GM12878 (cell line): ENCODE data around the gene IPPK. TPM values are rescaled to one million over a fixed set of nuclear protein-coding genes. Genes with fewer than 3 reads are reported as not detected.
A peak's percentile ranks its signal among the peaks of the same experiment; 100 is the strongest.

Experiments used
- ATAC-seq: fragments of 200-7000 bp; cut with Tn5 transposase; 3 replicates; pipeline ENCODE4 v1.9.1; 2020; ENCODE audit warnings: mild to moderate bottlenecking, moderate library complexity
- BruUV-seq: library from RNA; stranded (reverse); fragments of 400-500 nt; replicated peaks from 2 replicates; lab custom pipeline; 2021; lab: Mats Ljungman, UMichigan
- CTCF ChIA-PET: fragments of 300-600 bp; sonication (Branson Sonifier 250); formaldehyde crosslinking; extraction: SDS; loops from one replicate; lab custom pipeline; 2021; ENCODE audit warnings: inconsistent platforms; lab: Yijun Ruan, JAX
- POLR2A ChIA-PET: fragments of 350-600 bp; formaldehyde crosslinking; extraction: SDS; loops from one replicate; lab custom pipeline; 2021; ENCODE audit warnings: inconsistent platforms; lab: Charles Lee
- RAD21 ChIA-PET: fragments of 300-600 bp; sonication (Branson Sonifier 250); formaldehyde crosslinking; loops from one replicate; lab custom pipeline; 2023; ENCODE audit warnings: antibody characterized with exemption; ENCODE audit not compliant: unreplicated experiment; lab: Charles Lee
- SMC1A ChIA-PET: fragments of 300-600 bp; sonication (Branson Sonifier 250); formaldehyde crosslinking; loops from one replicate; lab custom pipeline; 2023; ENCODE audit not compliant: unreplicated experiment, uncharacterized antibody; lab: Charles Lee
- DNase-seq: peaks from one replicate; pipeline ENCODE4 v3.0.0-alpha.2; 2011; ENCODE audit warnings: low read depth, low spot score
- FAIRE-seq: peaks from 3 replicates; lab custom pipeline; 2011; peaks lifted over from hg19 to GRCh38; lab: Jason Lieb, UNC
- H2AFZ ChIP-seq: 2 replicates; pipeline ENCODE4 v1.6.0; 2011; ENCODE audit warnings: low read depth, low read length, control low read depth; ENCODE audit not compliant: control insufficient read depth
- H3K27ac ChIP-seq: 2 replicates; pipeline ENCODE4 v1.5.1; 2011; ENCODE audit warnings: control low read depth; ENCODE audit not compliant: control insufficient read depth, insufficient read depth
- H3K27me3 ChIP-seq, 2 experiments: replicated peaks in 1 of 2; 2 replicates each; pipeline versions ENCODE4 v1.6.0 to v1.6.1; 2011; ENCODE audit warnings: low read length in 1 of 2; ENCODE audit not compliant: control insufficient read depth in 2 of 2, insufficient read depth in 2 of 2
- H3K36me3 ChIP-seq, 2 experiments: 2 replicates each; pipeline ENCODE4 v1.5.1; 2011; ENCODE audit warnings: low read length in 1 of 2; ENCODE audit not compliant: control insufficient read depth in 2 of 2, insufficient read depth in 2 of 2
- H3K4me1 ChIP-seq: 2 replicates; pipeline ENCODE4 v1.6.1; 2011; ENCODE audit warnings: mild to moderate bottlenecking, low read length, moderate library complexity, mixed read lengths; ENCODE audit not compliant: control insufficient read depth, insufficient read depth
- H3K4me2 ChIP-seq: 2 replicates; pipeline ENCODE4 v1.6.0; 2011; ENCODE audit warnings: control low read depth; ENCODE audit not compliant: control insufficient read depth, insufficient read depth
- H3K4me3 ChIP-seq: fragments of 200-600 bp; sonication (generic); 2 replicates; pipeline ENCODE4 v1.5.1; 2016
- H3K79me2 ChIP-seq: 2 replicates; pipeline ENCODE4 v1.6.0; 2011; ENCODE audit warnings: low read length; ENCODE audit not compliant: control insufficient read depth, insufficient read depth
- H3K9ac ChIP-seq: 2 replicates; pipeline ENCODE4 v1.8.0; 2011; ENCODE audit warnings: low read length, control low read depth, mixed read lengths; ENCODE audit not compliant: control insufficient read depth, insufficient read depth
- H3K9me3 ChIP-seq: replicated peaks from 3 replicates; pipeline ENCODE4 v1.5.1; 2011; ENCODE audit warnings: mild to moderate bottlenecking, low read length; ENCODE audit not compliant: control insufficient read depth, insufficient read depth
- H4K20me1 ChIP-seq: 2 replicates; pipeline ENCODE4 v1.6.0; 2011; ENCODE audit not compliant: control insufficient read depth, insufficient read depth
- FOXK2 ChIP-seq: fragments of 450-650 bp; IDR thresholded peaks from 2 replicates; pipeline ENCODE4 v1.6.1; 2017; ENCODE audit warnings: mild to moderate bottlenecking, moderate library complexity
- RCOR1 ChIP-seq: conservative IDR thresholded peaks from 2 replicates; pipeline ENCODE4 v1.6.1; 2012; ENCODE audit warnings: low read depth, low read length, improper control_type of control experiment
- ZNF274 ChIP-seq: IDR thresholded peaks from one replicate; pipeline ENCODE4 v1.8.0; 2011; ENCODE audit not compliant: insufficient read length, insufficient read depth
- WGBS: methylation state at CpG from one replicate; pipeline ENCODE4 v1.1.6; 2016; ENCODE audit warnings: low lambda C conversion rate; ENCODE audit not compliant: insufficient replicate concordance, insufficient coverage; ENCODE audit errors: missing lambda C conversion rate; 5-methylcytosine and 5-hydroxymethylcytosine counted together
- in situ Hi-C: fragments of 300-500 bp; cut with MboI; formaldehyde crosslinking; loops from 9 replicates; pipeline ENCODE4 v1.14.3; 2018; ENCODE audit warnings: mixed read lengths
- intact Hi-C: fragments of 100-400 bp; cut with micrococcal nuclease; formaldehyde crosslinking; loops from one replicate; pipeline ENCODE4 v1.14.2; 2022; ENCODE audit not compliant: unreplicated experiment
- polyA plus RNA-seq, 11 experiments: library from polyadenylated mRNA; depleted of rRNA in 4 of 11; unstranded in 6 of 11; stranded (reverse) in 5 of 11; fragments of >200 nt; fragmentation: Nextera tagmentation in 4 of 11; fragmentation: Illumina TruSeq in 1 of 11; extraction: Ambion mirVana in 4 of 11; extraction: Trizol in 1 of 11; gene quantifications; 1 replicate in 1 of 11; 2 replicates in 10 of 11; pipeline versions ENCODE4 v1.2.1 to v1.2.3, GENCODE V29; 2011 to 2016; ENCODE audit warnings: inconsistent platforms in 2 of 11, missing spikeins in 2 of 11, low read depth in 1 of 11
- total RNA-seq, 4 experiments: library from RNA; depleted of rRNA in 3 of 4; stranded (reverse); fragments of >200 nt in 3 of 4; fragmentation: Illumina TruSeq in 1 of 4; extraction: Trizol in 1 of 4; gene quantifications; 2 replicates each; pipeline versions ENCODE4 v1.2.1 to v1.2.3, GENCODE V29; 2013 to 2021
- TF ChIP-seq, protein P1 (sequence below): IDR thresholded peaks from 2 replicates; pipeline ENCODE4 v1.6.1; 2011; ENCODE audit warnings: mild to moderate bottlenecking, low read depth, low read length, moderate library complexity; ENCODE audit not compliant: insufficient replicate concordance
- TF ChIP-seq, protein P2 (sequence below): IDR thresholded peaks from 2 replicates; pipeline ENCODE4 v1.6.1; 2011; ENCODE audit warnings: borderline replicate concordance, low read depth, mild to moderate bottlenecking, moderate library complexity, low read length; ENCODE audit not compliant: insufficient read depth, poor library complexity, severe bottlenecking
- TF ChIP-seq, protein P3 (sequence below): IDR thresholded peaks from 2 replicates; pipeline ENCODE4 v1.6.1; 2011; ENCODE audit warnings: borderline replicate concordance, low read depth, mild to moderate bottlenecking, moderate library complexity, mixed read lengths, low read length; ENCODE audit not compliant: insufficient read depth; ENCODE audit errors: extremely low read length

IPPK gene
- total and polyA plus RNA-seq, 10 of the 15 experiments (the other 5 are each of a cell fraction or from before 2014, with no cell fraction given), result 2.1 to 22.1 (median 11.4) TPM

DNA sequence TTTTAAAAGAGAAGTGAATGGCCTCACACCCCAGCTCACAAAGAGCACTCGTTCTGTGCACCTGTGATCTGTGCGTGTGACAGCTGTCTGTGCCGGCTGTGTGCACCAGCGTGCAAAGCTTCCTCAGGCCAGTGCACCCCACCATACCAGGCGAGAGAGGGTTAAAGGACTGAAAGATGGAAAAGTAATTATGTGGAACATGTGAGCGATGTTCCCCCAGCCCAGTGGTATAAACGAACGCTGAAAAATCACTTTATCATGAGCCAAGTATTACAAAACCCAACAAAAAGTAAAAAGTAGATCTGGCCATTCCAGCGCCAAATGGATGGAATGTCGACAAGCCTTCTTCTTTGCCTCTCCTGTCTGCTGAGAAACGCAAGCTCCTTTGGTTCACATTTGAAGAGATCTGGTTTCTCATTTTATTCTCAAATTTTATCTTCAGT is 53.7 kb downstream of the IPPK start:
- ATAC-seq (no peak), FAIRE-seq (no peak), DNase-seq (no peak)
- in situ Hi-C loops, result no loop called here
- BruUV-seq, result no TSS peak
- 97% methylated on average over 11 of the region's 11 CpGs for WGBS
- SMC1A ChIA-PET, result no interaction called here
- Histone ChIP-seq H3K4me2 (no peak overlapping the region), H4K20me1 (no peaks in the 10 kb centered on the region), H3K9me3 (no peaks in the 10 kb centered on the region), H3K4me1 (no peaks in the 10 kb centered on the region), H3K27me3 (no peaks in the 10 kb centered on the region), H3K4me3 (no peak overlapping the region), H3K36me3 (peaks cover 18 to 26% of the 10 kb centered on the region in 2 experiments), H3K9ac (no peak overlapping the region), H2AFZ (no peak overlapping the region), H3K27ac (no peak overlapping the region), H3K79me2 (no peaks in the 10 kb centered on the region)
- CTCF ChIA-PET, result interaction anchor here (0.8 kb wide), 1 partner anchor 9 kb away, joined by 3 read pairs; no protein-coding TSS in a partner anchor
- intact Hi-C loops, result no loop called here
- TF ChIP-seq FOXK2, result no peak
- TF ChIP-seq, protein P1, sequence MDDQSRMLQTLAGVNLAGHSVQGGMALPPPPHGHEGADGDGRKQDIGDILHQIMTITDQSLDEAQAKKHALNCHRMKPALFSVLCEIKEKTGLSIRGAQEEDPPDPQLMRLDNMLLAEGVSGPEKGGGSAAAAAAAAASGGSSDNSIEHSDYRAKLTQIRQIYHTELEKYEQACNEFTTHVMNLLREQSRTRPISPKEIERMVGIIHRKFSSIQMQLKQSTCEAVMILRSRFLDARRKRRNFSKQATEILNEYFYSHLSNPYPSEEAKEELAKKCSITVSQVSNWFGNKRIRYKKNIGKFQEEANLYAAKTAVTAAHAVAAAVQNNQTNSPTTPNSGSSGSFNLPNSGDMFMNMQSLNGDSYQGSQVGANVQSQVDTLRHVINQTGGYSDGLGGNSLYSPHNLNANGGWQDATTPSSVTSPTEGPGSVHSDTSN, result peak; percentile 21
- TF ChIP-seq, protein P2, sequence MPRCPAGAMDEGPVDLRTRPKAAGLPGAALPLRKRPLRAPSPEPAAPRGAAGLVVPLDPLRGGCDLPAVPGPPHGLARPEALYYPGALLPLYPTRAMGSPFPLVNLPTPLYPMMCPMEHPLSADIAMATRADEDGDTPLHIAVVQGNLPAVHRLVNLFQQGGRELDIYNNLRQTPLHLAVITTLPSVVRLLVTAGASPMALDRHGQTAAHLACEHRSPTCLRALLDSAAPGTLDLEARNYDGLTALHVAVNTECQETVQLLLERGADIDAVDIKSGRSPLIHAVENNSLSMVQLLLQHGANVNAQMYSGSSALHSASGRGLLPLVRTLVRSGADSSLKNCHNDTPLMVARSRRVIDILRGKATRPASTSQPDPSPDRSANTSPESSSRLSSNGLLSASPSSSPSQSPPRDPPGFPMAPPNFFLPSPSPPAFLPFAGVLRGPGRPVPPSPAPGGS, result peak; percentile 18
- POLR2A ChIA-PET, result no interaction called here
- RAD21 ChIA-PET, result no interaction called here

DNA sequence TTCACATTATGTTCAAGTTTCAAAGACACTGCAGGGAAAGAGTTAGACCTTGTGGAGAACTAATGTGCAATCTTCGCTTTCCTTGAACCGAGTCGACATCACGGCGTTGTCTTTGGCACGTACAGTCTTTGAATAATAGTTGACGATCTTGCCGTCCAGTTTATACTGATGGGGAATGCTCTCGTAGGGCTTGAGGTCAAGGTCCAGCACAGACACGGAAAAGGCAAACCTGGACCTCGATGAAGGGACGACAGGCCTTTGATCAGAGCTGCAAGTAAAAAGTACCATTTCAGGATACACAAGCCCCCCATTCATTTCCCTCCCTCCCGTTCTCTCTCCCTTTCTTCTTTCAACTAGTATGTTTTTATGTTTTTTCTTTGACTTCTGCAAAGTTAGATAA is 54.1 kb downstream of the IPPK start:
- Histone ChIP-seq H3K9me3 (no peaks in the 10 kb centered on the region), H3K4me1 (no peaks in the 10 kb centered on the region), H3K27ac (no peak overlapping the region), H3K9ac (no peak overlapping the region), H3K27me3 (no peaks in the 10 kb centered on the region), H4K20me1 (no peaks in the 10 kb centered on the region), H3K79me2 (no peaks in the 10 kb centered on the region), H3K4me3 (no peak overlapping the region), H3K36me3 (peaks cover 17 to 28% of the 10 kb centered on the region in 2 experiments), H3K4me2 (no peak overlapping the region), H2AFZ (no peak overlapping the region)
- FAIRE-seq (no peak), ATAC-seq (no peak), DNase-seq (no peak)
- BruUV-seq, result no TSS peak
- ChIA-PET SMC1A (no interaction called here), RAD21 (no interaction called here), POLR2A (no interaction called here), CTCF (interaction anchor here (0.8 kb wide), 1 partner anchor 8 kb away, joined by 3 read pairs; no protein-coding TSS in a partner anchor)
- in situ Hi-C loops (no loop called here), intact Hi-C loops (no loop called here)
- WGBS, result 95% methylated on average over 13 of the region's 13 CpGs
- TF ChIP-seq, protein P3, sequence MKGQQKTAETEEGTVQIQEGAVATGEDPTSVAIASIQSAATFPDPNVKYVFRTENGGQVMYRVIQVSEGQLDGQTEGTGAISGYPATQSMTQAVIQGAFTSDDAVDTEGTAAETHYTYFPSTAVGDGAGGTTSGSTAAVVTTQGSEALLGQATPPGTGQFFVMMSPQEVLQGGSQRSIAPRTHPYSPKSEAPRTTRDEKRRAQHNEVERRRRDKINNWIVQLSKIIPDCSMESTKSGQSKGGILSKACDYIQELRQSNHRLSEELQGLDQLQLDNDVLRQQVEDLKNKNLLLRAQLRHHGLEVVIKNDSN, result no peak
- TF ChIP-seq RCOR1, result no peak
- no peak for TF ChIP-seq ZNF274
